ENCODE data around the gene KCNH6.
A peak's percentile ranks its signal among the peaks of the same experiment; 100 is the strongest.

KCNH6 gene, protein sequence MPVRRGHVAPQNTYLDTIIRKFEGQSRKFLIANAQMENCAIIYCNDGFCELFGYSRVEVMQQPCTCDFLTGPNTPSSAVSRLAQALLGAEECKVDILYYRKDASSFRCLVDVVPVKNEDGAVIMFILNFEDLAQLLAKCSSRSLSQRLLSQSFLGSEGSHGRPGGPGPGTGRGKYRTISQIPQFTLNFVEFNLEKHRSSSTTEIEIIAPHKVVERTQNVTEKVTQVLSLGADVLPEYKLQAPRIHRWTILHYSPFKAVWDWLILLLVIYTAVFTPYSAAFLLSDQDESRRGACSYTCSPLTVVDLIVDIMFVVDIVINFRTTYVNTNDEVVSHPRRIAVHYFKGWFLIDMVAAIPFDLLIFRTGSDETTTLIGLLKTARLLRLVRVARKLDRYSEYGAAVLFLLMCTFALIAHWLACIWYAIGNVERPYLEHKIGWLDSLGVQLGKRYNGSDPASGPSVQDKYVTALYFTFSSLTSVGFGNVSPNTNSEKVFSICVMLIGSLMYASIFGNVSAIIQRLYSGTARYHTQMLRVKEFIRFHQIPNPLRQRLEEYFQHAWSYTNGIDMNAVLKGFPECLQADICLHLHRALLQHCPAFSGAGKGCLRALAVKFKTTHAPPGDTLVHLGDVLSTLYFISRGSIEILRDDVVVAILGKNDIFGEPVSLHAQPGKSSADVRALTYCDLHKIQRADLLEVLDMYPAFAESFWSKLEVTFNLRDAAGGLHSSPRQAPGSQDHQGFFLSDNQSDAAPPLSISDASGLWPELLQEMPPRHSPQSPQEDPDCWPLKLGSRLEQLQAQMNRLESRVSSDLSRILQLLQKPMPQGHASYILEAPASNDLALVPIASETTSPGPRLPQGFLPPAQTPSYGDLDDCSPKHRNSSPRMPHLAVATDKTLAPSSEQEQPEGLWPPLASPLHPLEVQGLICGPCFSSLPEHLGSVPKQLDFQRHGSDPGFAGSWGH

DNA sequence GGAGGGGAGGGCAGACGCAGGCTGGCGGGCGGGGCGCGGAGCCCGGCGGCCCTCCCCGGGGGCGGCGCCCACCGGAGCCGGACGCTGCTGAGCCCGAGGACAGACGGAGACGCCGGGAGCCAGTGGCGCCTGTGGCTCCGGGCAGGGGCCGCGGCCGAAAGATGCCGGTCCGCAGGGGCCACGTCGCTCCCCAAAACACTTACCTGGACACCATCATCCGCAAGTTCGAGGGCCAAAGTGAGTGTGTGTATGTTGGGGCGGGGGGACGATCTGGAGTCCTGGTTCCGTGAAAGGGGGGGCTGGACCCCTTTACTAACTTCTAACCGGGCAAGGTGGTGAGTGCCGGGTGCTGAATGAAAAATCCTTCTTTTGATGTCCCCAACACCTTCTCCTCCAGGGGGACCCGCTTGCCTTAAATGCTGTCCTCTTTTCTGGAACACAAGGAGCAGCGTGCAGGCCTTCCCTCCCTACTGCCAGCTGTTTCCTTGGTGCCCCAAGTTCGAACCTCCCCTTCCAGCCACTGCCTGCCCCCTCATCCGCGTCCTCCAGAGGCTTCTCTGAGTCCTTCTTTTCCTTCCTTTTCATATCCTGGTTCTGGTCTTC lies at the start of gene KCNH6:
KCNH6 (plus strand) TSS at position 106 of the 603 bp plus-strand sequence; CDS start at position 162, 56 bp downstream.
- DNase-seq (ENCODE audit: low read depth in 2 of 2), result no peak

DNA sequence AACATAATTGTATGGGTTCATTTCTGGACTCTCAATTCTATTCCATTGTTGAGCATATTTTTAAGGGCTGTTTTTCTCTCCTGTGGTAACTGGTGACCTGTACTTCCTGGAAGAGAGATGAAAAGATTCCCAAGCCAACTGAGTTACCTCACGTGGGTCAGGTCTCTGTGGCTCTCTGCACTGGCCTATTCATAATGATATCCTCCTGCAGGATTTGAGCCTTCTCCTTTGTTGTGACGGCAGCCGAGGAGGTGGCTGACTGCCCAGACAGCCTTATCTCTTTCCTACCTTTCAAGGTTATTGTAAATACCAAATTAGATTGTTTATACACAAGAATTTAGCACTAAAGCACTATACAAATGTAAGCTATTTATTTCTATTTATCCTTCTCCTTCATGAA lies 49.0 kb upstream of the KCNH6 start:
- DNase-seq (ENCODE audit: low read depth in 2 of 2), result no peak

DNA sequence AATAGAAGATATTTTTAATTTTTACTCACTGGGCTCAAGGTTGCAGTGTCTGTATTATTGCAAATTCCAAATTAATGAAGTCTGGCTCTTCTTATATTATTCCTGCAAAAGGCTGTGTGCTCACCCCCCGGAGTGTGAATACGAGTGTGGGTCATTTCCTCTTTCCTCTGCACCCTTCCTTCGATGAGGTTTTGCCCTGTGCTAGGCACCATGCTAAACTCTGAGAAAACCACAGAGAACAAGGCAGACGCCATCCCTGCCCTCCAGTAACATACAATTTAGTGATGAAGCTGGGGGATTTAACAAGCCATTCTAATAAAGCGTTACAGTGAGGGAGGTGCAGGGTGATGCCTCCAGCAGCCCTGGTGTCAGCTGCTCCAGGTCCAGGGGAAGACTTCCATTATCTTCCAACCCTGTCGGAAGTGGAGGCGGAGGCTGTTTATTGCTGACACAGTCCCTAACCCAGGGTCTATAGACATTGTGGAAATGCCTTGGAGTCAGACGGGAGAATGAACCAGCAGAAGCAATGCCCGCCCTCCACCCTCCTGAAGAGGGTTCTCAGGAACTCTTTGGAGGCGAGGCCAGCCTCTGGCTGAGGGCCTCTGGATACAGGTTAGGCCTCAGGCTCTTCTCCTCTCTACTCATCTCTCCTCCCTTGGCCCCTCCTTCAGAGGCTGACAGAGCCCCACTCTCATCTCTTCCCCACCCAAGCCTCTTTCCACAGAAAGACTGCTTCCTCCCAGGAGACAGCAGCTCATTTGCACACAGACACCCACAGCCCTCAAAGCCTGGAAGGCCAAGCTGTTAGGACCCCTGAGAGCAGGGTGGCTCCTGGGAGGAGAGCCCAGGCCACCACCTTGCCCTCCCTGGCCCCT lies 48.3 kb upstream of the KCNH6 start:
- DNase-seq (ENCODE audit: low read depth in 2 of 2), result no peak

DNA sequence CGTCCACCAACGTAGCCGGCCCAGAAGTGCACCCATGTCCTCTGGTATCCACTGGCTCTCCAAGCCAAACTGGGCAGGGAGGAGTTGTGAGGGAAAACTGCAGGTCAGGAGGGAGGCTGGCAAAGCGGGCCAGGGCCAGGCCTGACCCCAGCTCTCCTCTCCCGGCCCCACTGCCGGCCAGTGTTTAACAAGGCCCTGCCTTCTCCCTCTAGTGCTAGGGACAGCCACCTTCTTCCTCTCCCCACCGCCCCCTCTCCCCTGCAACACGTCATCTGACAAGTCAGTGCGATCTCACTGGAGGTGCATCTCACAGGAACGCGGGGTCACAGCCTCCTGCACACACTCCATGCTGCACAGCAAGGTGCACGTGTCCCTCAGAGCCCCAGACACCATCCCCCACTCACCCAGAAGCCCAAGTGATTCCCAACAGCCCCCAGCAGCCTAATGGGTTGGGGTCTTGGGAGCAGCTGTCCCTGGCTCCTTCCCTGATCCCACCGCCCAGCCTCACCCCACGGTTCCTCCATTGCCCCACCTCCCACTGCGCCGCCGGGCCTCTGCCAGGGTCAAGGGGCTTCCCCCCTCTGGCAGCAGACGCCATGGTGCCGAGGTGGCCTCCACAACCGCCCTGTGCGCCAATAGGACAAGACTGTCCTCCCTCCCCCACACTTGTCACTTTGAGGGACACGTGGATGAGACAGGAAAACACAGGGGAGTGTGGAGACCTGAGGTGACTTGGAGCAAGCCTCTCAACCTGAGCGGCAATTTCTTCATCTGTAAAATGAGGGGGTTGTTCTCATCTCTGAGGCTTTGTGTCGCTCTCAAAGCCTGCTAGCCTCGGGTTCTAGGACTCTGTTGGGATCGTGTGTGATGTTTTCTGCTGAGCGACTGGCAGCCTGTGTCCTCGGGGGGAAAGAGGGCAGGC lies 47.4 kb upstream of the KCNH6 start:
- no peak for DNase-seq (ENCODE audit: low read depth in 2 of 2)

DNA sequence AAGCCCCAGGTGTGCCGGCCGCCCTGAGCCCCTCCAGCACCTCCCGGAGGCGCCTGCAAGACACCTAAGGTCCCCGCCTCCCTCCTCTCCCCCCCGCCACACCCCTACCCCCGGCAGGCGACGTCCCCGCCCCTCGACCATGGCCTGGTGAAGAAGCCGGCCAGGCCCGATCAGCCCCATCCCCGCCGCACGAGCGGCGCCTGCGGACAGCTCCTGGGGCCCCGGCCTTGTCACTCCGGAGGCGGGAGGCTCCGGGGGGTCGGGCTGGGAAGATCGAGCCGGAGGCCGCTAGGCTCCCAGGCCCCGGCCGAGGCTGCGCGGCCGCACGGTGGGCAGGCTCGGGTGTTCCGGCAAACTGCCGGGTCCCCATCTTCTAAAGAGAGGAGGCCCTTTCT lies 46.7 kb upstream of the KCNH6 start:
- no peak for DNase-seq (ENCODE audit: low read depth in 2 of 2)

DNA sequence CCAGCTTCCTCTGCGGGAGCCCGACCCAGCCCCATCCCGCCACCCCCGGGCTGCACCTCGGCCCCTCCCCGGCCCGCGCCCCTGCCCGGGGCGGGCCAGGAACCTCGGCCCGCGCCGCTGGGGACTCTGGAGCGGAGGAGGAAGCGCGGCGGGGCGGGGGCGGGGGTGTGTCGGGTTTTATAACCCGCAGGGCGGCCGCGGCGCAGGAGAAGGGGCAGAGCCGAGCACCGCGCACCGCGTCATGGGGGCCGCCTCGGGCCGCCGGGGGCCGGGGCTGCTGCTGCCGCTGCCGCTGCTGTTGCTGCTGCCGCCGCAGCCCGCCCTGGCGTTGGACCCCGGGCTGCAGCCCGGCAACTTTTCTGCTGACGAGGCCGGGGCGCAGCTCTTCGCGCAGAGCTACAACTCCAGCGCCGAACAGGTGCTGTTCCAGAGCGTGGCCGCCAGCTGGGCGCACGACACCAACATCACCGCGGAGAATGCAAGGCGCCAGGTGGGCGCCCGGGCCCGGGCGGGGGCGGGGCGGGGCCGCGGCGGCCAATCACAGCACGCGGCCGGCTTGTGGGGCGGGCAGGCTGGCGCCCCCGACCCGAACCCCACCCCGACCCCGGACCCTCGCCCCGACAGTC lies 46.2 kb upstream of the KCNH6 start, which contains the start of gene ACE:
ACE (plus strand) TSS at position 208 of the 626 bp plus-strand sequence; CDS start at position 242, 34 bp downstream.
- no peak for DNase-seq (ENCODE audit: low read depth in 2 of 2)

DNA sequence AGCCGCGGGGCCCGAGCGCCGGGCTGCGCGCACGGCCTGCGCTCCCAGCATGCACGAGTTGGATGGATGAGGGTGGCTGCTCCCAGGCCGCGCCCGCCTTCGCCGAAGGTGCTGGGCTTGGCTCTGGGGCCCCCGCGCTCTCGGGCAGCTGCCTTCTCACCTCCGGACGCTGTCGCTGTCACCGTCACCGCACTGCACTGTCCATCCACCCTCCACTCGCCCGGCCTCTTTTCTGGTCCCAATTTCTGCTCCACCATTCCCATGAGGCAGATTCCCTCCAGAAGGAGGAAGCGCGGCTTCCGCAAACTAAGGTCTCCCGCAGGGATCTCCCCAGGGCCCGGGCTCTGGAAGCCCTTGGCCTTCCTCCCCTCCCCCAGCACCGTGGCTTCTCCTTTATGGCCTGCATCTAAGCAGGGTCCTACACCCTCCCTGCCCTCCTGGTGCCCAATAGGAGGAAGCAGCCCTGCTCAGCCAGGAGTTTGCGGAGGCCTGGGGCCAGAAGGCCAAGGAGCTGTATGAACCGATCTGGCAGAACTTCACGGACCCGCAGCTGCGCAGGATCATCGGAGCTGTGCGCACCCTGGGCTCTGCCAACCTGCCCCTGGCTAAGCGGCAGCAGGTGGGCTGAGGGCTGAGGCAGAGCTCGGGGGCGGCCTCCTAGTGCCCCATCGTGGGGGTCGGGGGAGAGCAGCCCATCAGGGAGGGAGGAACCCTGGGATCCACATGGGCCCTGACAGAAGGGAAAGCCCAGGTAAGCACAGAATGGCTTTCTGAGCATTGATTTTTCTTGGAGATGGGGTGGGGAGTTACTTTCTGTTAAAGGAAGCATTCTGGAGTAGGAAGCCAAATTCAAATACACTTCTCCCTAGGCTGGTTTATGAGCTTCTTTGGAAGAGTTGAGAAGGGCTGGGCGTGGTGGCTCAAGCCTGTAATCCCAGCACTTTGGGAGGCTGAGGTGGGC lies 45.4 kb upstream of the KCNH6 start:
- no peak for DNase-seq (ENCODE audit: low read depth in 2 of 2)

DNA sequence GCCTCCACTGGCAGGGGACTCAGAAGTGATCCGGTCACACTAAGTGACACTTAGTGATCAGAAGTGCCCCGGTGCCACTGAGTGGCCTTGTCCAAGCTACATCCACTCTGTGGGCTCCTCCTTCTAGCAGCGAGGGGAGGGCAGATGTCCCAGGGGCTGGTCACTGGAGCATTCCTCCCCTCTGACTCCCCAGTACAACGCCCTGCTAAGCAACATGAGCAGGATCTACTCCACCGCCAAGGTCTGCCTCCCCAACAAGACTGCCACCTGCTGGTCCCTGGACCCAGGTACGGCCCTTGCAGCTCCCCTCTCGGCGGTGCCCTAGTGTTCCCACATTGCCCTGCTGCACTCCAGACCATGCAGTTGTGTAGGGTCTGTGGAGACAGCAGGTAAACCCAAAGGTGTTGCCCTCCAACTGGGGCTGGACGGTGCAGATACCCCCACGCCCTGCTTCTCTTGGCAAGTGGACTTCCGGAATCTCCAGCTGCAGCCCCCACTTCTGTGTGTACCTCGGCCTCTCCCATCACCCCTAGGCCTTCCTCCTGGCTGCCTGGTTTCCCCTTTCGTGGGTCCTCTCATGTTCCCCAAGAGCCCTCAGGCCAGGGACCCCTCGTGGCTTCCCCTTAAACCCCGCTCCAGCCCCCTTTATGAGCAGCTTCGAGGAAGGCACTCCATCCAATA lies 44.2 kb upstream of the KCNH6 start:
- peak; percentile 49 to 60 for DNase-seq (ENCODE audit: low read depth in 2 of 2)

DNA sequence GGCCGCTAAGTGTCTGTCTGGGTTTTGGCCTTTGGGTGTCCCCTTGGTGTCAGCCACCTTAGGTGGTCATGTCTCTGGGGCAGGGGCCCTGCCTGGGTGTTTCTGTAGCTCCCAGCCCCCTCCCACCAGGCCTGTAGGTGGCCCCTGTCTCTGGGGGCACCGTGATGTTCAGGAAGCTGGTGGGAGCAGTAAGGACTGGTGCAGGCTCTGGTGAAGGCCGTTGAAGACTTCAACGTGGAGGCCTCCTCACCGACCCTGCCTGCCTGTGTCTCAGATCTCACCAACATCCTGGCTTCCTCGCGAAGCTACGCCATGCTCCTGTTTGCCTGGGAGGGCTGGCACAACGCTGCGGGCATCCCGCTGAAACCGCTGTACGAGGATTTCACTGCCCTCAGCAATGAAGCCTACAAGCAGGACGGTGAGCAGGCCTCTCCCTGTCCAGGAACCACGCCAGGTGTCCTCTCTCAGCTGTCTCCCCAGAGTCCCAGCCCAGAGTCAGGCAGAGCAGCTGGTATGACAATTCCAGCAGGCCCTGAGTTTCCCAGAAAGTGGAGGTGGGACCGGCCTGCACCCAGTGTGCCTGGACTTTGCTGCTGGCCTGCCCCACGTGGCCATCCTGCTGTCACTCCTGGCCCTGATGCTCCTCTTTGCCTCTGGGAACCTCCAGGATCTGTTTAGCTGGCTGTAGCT lies 43.5 kb upstream of the KCNH6 start:
- no peak for DNase-seq (ENCODE audit: low read depth in 2 of 2)

DNA sequence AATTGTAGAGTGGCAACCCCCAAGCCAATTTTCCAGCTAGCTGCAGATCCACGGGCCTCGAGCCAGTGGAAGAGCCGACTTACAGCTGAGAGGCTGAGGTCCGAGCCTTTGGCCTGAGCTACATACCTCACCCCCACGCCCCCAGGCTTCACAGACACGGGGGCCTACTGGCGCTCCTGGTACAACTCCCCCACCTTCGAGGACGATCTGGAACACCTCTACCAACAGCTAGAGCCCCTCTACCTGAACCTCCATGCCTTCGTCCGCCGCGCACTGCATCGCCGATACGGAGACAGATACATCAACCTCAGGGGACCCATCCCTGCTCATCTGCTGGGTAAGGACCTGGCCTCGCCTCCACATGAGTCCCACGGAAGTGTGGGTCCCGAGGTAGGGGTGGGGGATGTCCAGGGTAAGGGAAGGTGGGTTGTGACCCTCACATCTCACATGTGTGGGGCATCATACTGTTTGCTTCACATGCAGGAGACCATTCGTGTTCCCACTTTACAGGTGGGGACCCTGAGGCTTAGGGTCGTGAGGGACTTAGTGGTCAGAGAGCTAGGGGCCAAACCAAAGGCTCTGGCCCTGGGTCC lies 42.9 kb upstream of the KCNH6 start:
- no peak for DNase-seq (ENCODE audit: low read depth in 2 of 2)

DNA sequence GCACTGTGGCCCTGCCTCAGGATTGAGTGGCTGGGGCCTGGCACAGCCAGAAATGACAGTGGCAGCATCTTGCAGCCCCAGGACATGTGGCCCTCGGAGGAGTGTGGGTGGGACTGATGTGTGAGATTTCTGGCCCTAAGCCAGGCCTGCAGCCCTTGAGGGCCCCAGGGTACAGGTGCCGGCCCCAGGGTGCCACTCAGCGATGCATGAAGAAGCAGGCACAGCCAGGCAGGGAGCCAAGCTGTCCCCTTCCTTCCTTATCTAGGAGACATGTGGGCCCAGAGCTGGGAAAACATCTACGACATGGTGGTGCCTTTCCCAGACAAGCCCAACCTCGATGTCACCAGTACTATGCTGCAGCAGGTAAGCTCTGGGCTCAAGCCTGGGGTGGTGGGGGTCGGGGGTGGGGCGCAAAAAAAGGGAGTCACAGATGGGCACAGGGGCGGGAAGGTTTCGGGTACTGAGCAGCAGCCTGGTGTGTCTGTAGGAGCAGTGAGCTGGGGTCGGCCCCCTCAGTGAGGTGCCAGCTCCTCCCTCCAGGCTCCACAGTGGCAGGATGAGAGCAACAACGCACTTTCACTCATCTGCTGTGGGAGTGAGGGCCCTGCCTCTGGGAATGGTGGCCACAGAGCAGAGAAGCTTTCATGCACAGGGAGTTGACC lies 42.2 kb upstream of the KCNH6 start:
- no peak for DNase-seq (ENCODE audit: low read depth in 2 of 2)

DNA sequence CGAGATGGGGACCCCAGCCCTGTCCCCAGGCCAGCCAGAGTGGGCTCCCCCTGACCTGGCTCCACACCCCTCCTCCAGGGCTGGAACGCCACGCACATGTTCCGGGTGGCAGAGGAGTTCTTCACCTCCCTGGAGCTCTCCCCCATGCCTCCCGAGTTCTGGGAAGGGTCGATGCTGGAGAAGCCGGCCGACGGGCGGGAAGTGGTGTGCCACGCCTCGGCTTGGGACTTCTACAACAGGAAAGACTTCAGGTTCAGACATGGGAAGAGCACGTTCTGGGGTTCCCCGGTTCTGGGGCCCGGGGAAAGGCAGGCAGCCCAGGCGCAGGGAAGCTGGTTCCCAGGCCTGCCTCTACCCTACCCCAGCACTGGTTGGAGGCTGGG lies 41.7 kb upstream of the KCNH6 start:
- no peak for DNase-seq (ENCODE audit: low read depth in 2 of 2)

DNA sequence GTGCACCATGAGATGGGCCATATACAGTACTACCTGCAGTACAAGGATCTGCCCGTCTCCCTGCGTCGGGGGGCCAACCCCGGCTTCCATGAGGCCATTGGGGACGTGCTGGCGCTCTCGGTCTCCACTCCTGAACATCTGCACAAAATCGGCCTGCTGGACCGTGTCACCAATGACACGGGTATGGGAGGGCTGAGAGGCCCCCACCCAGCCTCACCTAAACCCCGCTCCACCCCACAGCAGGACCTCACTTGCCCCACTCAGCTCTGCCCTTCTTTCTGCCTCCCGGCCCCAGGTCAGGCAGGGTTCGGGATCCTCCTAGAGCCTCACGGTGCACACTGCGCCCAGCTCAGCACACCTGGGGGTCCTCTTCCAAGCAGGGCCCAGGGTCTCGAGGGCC lies 40.6 kb upstream of the KCNH6 start:
- DNase-seq (ENCODE audit: low read depth in 2 of 2), result no peak

DNA sequence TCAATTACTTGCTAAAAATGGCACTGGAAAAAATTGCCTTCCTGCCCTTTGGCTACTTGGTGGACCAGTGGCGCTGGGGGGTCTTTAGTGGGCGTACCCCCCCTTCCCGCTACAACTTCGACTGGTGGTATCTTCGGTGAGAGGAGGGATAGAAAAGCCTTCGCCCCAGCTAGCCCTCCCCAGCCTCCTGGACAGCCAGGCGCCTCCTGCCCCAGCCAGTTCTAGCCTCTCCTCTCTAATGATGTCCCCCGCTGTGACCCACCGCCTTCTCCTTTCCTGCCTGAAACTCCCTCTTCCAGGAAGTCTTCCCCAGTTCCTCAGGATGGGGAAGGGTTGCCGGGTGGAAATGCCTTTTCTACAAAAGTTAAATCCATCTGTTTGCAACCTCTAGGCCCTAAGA lies 40.1 kb upstream of the KCNH6 start:
- DNase-seq (ENCODE audit: low read depth in 2 of 2), result no peak

DNA sequence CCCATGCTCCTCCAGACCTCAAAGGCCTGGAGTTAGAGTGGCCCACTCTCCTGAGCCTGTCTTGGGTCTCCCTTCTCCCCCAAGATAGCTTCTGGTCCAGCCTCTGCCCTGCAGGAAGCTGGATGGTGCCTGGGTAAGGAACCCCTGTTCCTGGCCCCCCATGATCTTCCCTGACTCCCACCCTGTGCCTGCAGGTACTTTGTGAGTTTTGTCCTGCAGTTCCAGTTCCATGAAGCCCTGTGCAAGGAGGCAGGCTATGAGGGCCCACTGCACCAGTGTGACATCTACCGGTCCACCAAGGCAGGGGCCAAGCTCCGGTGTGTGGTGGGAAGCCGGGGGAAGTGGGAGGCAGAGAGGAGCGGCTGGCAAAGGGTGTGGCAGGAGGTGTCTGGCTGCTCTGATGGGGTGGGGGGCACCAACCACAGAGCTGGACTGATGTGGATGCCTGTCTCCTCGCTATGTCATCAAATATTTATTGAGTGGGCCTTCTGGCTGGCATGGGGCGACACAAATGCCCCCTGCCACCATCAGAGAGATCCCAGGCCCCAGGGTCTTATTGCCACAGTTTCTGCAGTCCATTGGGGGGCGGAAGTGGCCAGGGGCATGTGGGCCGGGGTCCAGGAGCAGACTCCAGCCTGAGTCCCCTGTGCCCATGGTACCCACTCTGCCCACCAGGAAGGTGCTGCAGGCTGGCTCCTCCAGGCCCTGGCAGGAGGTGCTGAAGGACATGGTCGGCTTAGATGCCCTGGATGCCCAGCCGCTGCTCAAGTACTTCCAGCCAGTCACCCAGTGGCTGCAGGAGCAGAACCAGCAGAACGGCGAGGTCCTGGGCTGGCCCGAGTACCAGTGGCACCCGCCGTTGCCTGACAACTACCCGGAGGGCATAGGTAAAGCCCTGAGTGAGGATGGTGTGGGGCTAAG lies 39.2 kb upstream of the KCNH6 start:
- no peak for DNase-seq (ENCODE audit: low read depth in 2 of 2)
